K562 treated with DMSO at 1 percent for 24 hours (cell line): ENCODE results near the gene LYST. TPM values are rescaled to one million over a fixed set of nuclear protein-coding genes. Genes with fewer than 3 reads are reported as not detected.

Experiments
- total RNA-seq: library from RNA; unstranded; fragments of 300-600 nt; gene quantifications from 2 replicates; pipeline ENCODE4 v1.2.3, GENCODE V29; 2022; ENCODE audit warnings: low read depth; ENCODE audit not compliant: insufficient read depth

Gene LYST, protein sequence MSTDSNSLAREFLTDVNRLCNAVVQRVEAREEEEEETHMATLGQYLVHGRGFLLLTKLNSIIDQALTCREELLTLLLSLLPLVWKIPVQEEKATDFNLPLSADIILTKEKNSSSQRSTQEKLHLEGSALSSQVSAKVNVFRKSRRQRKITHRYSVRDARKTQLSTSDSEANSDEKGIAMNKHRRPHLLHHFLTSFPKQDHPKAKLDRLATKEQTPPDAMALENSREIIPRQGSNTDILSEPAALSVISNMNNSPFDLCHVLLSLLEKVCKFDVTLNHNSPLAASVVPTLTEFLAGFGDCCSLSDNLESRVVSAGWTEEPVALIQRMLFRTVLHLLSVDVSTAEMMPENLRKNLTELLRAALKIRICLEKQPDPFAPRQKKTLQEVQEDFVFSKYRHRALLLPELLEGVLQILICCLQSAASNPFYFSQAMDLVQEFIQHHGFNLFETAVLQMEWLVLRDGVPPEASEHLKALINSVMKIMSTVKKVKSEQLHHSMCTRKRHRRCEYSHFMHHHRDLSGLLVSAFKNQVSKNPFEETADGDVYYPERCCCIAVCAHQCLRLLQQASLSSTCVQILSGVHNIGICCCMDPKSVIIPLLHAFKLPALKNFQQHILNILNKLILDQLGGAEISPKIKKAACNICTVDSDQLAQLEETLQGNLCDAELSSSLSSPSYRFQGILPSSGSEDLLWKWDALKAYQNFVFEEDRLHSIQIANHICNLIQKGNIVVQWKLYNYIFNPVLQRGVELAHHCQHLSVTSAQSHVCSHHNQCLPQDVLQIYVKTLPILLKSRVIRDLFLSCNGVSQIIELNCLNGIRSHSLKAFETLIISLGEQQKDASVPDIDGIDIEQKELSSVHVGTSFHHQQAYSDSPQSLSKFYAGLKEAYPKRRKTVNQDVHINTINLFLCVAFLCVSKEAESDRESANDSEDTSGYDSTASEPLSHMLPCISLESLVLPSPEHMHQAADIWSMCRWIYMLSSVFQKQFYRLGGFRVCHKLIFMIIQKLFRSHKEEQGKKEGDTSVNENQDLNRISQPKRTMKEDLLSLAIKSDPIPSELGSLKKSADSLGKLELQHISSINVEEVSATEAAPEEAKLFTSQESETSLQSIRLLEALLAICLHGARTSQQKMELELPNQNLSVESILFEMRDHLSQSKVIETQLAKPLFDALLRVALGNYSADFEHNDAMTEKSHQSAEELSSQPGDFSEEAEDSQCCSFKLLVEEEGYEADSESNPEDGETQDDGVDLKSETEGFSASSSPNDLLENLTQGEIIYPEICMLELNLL (N-terminal part only)
- 2.9 and 3.7 TPM in 2 replicates for total RNA-seq

DNA sequence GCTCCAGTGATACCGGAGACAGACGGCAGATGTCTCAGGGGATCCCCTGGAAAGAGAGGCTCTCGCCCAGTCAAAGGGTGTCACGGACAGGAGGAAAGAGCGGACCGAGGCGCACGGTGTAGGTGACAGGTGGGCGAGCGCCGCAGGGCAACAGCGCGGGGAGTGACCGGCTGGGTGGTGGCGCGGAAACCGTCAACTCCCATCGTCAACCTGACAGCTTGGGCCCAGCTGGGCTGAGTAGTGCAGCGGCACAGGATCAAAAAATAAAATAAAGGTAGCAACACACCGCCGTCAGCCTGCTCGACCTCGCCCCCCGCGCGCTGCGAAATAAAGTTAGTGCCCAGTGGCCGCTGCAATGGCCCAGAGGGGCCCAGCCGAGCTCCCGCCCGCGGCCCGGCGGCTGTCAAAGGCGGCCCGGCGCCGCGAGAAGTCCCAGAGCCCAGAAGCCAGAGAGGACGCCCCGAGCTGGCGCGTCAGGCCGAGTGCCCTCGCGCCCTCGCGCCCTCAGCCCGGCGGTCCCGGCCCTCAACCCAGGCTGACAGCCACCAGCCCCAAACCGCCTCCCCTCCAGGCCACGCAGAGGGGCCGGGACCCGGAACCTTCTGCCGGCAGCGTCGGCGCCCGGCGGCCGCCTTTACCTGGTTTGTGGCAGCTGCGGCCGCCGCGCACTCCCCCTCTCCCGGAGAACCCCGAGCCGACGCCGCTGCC, at the start of gene LYST:
TSS of gene LYST (minus strand) at position 702 of the 708 bp plus-strand sequence. CDS start 36,489 bp downstream, outside the sequence.

DNA sequence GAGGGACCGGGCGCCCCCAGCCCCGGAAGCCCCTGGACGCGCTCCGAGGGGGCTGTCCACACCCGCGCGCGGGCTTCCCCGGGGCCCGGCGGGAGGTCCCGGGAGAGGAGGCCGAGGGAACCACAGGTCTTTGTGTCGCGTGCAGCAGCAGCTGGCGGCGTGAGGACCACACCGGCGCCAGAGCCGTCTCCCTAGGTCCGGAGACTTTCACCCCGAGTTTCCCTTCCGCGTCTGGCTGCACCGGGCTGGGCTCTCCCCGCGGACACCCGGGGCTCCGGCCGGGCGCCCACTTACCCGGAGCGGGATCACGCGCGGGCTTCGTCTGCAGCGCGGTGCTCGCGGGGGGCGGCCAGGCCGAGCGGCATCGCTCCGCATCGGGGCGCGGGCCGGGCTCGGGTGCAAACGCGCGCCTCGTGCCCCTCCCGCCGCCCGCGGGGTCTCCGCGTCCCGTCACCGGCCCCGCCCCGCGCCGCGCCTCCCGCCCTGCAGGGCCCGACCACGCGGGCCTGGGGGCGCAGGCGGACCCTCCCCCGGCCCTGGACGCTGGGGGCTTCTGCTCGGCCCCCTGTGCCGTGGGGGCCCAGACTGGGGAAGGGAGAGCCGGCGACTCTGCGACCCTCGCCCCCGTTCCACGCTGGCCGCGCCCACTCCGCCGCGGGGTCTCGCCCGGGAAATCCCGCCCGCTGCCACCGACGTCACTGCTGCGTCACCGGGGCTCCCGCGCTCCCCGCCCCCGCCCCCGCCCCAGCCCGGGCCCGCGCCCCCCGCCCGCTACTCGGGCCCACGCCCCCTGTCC, 217.1 kb downstream of the LYST start, which contains the start of gene GNG4:
TSS of gene GNG4 (minus strand) at position 417 of the 796 bp plus-strand sequence. CDS start 65,946 bp downstream, outside the sequence.

Other genes starting within 250 kb of the LYST start
- 0.17 TPM in 1 of 2 replicates, not detected in the other for gene GNG4, start 217.1 kb downstream of the LYST start, total RNA-seq
- 0.05 TPM in 1 of 2 replicates, not detected in the other for gene NID1, start 198.2 kb upstream of the LYST start, total RNA-seq